Measurements from ENCODE around the gene ELOVL3. TPM values are rescaled to one million over a fixed set of nuclear protein-coding genes. Genes with fewer than 3 reads are reported as not detected.
A peak's percentile ranks its signal among the peaks of the same experiment; 100 is the strongest.

ELOVL3 gene
- total RNA-seq, 4 donors from 2014 or later, result not detected

DNA sequence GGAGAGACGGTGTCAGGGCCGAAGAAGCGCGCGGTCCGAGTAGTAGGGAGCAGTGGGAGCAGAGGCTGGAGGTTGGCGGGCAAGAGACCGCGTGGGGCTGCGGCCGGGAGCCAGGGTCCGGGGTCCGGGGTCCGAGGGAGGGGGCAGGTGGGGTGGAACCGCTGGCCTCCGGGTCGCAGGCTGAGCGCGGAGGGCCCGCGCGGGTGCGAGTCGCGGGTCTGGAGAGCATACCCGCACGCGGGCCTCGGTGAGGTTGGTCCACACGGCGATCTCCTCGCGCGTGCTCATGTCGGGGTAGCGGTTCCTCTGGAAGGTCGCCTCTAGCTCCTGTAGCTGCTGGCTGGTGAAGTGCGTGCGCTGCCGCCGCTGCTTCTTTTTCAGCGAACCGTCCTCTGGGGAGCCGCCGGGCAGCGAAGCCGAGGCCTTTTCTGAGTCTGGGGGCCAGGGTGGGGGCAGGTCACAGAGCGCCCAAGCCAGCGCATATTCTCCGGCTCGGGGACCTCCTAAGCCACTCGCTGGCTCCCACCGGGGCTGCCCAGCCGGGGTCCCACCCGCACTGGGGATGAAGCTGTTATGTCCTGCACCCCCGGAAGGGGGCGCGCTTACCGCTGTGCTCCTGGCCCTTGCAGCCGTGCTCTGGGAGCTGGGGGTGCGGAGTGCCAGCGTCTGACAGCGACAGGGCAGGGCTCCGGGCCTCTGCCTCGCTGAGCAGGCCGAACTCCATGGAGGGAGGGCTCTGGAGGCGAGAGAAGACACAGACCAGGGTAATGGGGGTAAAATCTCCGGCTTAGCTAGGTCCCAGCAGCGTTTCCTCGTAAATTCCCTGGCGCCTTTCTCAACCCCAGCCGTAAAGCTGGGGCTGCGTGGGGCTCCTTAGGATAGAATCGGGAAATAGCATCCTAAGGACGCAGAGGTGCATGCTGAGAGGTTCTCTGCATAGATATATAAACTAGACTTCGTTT lies 5.5 kb downstream of the ELOVL3 start:
- Histone ChIP-seq H3K9me3 (no peaks in the 10 kb centered on the region), H3K4me3 (peak overlapping the region in 3 of 4 donors; percentile 26 to 49 (median 44)), H3K27me3 (peaks cover 0 to 97% of the 10 kb centered on the region in 2 donors), H3K4me1 (peaks cover 0 to 28% (median 19%) of the 10 kb centered on the region in 4 donors), H3K27ac (no peak overlapping the region), H3K36me3 (no peaks in the 10 kb centered on the region)
- no peak for DNase-seq (ENCODE audit: low spot score in 2 of 2)
- WGBS, 2 donors, result 14 to 21% methylated on average over 39 to 59 of the region's 76 CpGs
- TF ChIP-seq, protein P1, sequence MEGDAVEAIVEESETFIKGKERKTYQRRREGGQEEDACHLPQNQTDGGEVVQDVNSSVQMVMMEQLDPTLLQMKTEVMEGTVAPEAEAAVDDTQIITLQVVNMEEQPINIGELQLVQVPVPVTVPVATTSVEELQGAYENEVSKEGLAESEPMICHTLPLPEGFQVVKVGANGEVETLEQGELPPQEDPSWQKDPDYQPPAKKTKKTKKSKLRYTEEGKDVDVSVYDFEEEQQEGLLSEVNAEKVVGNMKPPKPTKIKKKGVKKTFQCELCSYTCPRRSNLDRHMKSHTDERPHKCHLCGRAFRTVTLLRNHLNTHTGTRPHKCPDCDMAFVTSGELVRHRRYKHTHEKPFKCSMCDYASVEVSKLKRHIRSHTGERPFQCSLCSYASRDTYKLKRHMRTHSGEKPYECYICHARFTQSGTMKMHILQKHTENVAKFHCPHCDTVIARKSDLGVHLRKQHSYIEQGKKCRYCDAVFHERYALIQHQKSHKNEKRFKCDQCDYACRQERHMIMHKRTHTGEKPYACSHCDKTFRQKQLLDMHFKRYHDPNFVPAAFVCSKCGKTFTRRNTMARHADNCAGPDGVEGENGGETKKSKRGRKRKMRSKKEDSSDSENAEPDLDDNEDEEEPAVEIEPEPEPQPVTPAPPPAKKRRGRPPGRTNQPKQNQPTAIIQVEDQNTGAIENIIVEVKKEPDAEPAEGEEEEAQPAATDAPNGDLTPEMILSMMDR (IDR thresholded peaks at IDR 0.05), result peak; percentile 18 to 56 (median 44)
- no peak for TF ChIP-seq EP300 (IDR thresholded peaks at IDR 0.05)

DNA sequence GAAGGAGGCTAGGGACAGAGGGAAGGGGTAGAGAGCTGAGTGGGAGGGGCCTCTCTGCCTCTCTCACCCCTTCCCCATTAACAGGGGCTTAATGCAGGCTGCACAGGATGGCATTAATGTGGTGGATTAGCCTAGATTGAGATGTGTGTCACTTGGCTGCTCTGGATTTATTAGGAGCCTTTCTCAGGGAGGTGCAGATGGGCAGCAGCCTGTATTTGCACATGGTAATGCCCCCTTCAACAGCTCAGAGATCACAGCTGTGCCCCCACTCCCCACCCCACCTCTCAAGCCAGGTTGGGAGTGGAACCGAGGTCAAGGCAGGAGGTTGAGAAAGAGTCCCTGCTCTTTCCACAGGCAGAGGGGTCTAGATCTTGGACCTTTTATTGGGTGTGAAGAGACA lies 7.9 kb downstream of the ELOVL3 start:
- no peak overlapping the region for H3K27ac ChIP-seq
- TF ChIP-seq POLR2A (IDR thresholded peaks at IDR 0.05) (no peak), EP300 (IDR thresholded peaks at IDR 0.05) (no peak)
- TF ChIP-seq, protein P1 (IDR thresholded peaks at IDR 0.05), result no peak
- peaks cover 0 to 22% (median 15%) of the 10 kb centered on the region in 4 donors for H3K4me1 ChIP-seq
- peaks cover 0 to 82% of the 10 kb centered on the region in 2 donors for H3K27me3 ChIP-seq
- DNase-seq (ENCODE audit: low spot score in 2 of 2), result no peak
- no peaks in the 10 kb centered on the region for H3K9me3 ChIP-seq
- 33 to 89% methylated on average over 1 of the region's 1 CpG for WGBS, 2 donors
- H3K4me3 ChIP-seq, result no peak overlapping the region
- no peaks in the 10 kb centered on the region for H3K36me3 ChIP-seq

DNA sequence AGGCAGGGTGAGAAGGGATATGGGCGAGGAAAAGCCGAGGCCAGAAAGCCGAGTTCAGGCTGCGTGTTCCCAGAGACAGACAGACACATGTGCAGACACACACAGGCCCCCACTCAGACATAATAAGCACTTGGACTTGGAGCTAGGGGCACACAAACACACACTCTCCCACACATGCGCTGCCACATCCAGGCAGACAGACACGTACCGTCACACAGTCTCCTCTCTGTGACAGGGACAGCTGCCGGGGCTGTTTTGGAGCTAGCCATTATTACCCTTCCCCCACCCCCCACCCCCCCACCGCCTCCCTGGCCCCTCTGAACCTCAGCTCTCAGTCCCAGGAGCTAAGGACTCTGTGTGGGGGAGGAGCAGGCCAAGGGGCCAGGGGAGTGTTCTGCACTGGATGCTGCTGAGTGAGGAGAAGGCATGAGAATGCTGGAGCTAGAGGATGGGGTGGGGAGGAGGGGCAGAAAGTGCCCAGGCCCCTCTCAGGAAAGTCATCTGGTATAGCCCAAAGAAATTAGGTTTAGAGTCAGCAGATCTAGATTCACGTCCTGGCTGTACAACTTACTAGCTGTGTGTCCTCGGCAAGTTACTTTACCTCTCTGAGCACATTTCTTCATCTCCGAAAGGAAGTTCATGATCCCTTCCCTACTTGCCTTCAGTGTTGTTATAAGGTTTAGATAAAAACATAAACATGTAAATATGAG lies 8.9 kb downstream of the ELOVL3 start:
- no peak overlapping the region for H3K27ac ChIP-seq
- H3K9me3 ChIP-seq, result no peaks in the 10 kb centered on the region
- H3K4me3 ChIP-seq, result no peak overlapping the region
- TF ChIP-seq POLR2A (IDR thresholded peaks at IDR 0.05) (no peak), EP300 (IDR thresholded peaks at IDR 0.05) (no peak)
- TF ChIP-seq, protein P1 (IDR thresholded peaks at IDR 0.05), result no peak
- H3K36me3 ChIP-seq, result no peaks in the 10 kb centered on the region
- peaks cover 0 to 76% of the 10 kb centered on the region in 2 donors for H3K27me3 ChIP-seq
- no peak for DNase-seq (ENCODE audit: low spot score in 2 of 2)
- peaks cover 0 to 20% (median 11%) of the 10 kb centered on the region in 4 donors for H3K4me1 ChIP-seq
- WGBS, 2 donors, result 66 to 70% methylated on average over 11 to 12 of the region's 12 CpGs

DNA sequence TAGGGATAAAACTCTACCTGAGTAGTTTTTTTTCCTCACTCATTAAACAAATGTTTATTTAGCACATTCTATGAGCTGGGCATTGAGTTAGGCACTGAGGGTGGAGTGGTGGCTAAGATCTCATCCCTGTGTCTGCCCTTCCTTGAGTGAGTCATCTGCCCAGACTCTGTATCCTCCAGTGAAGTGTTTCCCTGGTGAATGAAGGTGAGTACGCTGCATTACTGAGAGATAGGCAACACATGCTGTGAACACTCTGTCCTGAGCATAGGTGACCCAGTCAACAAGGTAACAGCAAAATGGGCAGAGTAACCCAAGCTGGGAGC lies 9.5 kb downstream of the ELOVL3 start:
- TF ChIP-seq, protein P1 (IDR thresholded peaks at IDR 0.05), result no peak
- TF ChIP-seq EP300 (IDR thresholded peaks at IDR 0.05) (no peak), POLR2A (IDR thresholded peaks at IDR 0.05) (no peak)
- no peak for DNase-seq (ENCODE audit: low spot score in 2 of 2)
- H3K27me3 ChIP-seq, result peaks cover 0 to 73% of the 10 kb centered on the region in 2 donors
- no peaks in the 10 kb centered on the region for H3K9me3 ChIP-seq
- no peak overlapping the region for H3K4me3 ChIP-seq
- no peaks in the 10 kb centered on the region for H3K36me3 ChIP-seq
- peaks cover 0 to 20% (median 7%) of the 10 kb centered on the region in 4 donors for H3K4me1 ChIP-seq
- WGBS, 2 donors, result 96 to 100% methylated on average over 1 of the region's 1 CpG
- H3K27ac ChIP-seq, result no peak overlapping the region

DNA sequence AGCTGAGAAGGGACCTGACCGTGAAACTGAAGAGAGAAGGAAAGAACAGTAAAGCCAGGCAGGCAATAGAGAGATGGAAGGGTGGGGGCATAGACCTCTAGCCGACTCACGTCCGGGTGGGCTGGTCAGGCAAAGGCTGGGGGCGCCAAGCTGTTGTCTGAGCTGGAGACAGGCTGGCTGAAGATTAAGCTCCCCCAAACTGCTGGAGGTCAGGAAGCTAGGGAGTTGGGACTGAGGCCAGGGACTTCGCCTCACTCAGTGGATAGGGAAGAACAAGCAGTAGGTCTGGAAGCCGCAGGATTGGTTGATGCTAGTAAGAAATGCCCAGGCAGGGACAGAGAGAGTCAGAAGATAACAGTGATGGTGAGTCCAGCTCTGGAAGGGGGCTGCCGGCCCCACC lies 9.9 kb downstream of the ELOVL3 start:
- no peaks in the 10 kb centered on the region for H3K36me3 ChIP-seq
- H3K4me3 ChIP-seq, result no peak overlapping the region
- no peaks in the 10 kb centered on the region for H3K9me3 ChIP-seq
- no peak for DNase-seq (ENCODE audit: low spot score in 2 of 2)
- 47 to 55% methylated on average over 8 of the region's 8 CpGs for WGBS, 2 donors
- peaks cover 0 to 73% of the 10 kb centered on the region in 2 donors for H3K27me3 ChIP-seq
- H3K27ac ChIP-seq, result no peak overlapping the region
- TF ChIP-seq POLR2A (IDR thresholded peaks at IDR 0.05) (no peak), EP300 (IDR thresholded peaks at IDR 0.05) (no peak)
- TF ChIP-seq, protein P1 (IDR thresholded peaks at IDR 0.05), result no peak
- peaks cover 0 to 20% (median 9%) of the 10 kb centered on the region in 4 donors for H3K4me1 ChIP-seq
